OCI-LY3 (cell line): ENCODE measurements around the gene CACNA1C.

Experiments
- EZH2phosphoT487 ChIP-seq: fragments of 200-600 bp; shearing (Covaris generic); IDR thresholded peaks from 2 replicates; pipeline ENCODE4 v1.6.1; 2018; ENCODE audit warnings: antibody characterized with exemption, mixed run types, low read depth
- TF ChIP-seq, protein P1 (sequence below): fragments of 200-600, 300-600 bp; sonication (generic); IDR thresholded peaks from 2 replicates; pipeline ENCODE4 v1.5.1; 2014; ENCODE audit warnings: antibody characterized with exemption, low read length, low read depth

DNA sequence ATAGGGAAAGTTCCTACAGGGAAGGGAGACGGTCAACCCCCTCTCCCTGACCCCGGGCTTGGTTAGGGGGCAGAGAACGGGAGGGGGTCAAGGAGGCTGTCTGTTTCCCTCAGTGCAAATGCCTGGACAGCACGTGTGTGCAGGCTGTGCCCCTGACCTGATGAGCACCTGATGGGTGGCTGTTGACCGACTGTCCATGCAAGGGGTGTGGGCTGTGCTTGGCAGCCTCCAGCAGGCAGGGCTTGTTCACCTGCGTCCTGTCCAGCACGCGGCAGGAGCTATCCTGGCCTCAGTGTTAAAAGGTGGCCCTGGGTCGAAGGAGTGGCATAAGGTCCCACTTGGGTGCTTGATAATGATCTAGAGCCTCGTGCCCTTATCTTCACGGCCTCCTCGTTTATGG lies 221.0 kb downstream of the CACNA1C start:
- TF ChIP-seq, protein P1, sequence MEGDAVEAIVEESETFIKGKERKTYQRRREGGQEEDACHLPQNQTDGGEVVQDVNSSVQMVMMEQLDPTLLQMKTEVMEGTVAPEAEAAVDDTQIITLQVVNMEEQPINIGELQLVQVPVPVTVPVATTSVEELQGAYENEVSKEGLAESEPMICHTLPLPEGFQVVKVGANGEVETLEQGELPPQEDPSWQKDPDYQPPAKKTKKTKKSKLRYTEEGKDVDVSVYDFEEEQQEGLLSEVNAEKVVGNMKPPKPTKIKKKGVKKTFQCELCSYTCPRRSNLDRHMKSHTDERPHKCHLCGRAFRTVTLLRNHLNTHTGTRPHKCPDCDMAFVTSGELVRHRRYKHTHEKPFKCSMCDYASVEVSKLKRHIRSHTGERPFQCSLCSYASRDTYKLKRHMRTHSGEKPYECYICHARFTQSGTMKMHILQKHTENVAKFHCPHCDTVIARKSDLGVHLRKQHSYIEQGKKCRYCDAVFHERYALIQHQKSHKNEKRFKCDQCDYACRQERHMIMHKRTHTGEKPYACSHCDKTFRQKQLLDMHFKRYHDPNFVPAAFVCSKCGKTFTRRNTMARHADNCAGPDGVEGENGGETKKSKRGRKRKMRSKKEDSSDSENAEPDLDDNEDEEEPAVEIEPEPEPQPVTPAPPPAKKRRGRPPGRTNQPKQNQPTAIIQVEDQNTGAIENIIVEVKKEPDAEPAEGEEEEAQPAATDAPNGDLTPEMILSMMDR = no peak
- no peak for TF ChIP-seq EZH2phosphoT487
